HUDEP-2 (cell line): ENCODE measurements around the gene TNFRSF13B.
"Not testable (repeated sequence)": the region's sequence is repeated elsewhere in the genome, so short reads cannot be mapped to it uniquely, and the experiment has no call there.

Experiments
- DNase-seq, 76 experiments: peaks; one replicate each; lab custom pipeline; 2025; ENCODE audit not compliant: unreplicated experiment in 76 of 76; lab: John Stamatoyannopoulos, UW

Gene TNFRSF13B

DNA sequence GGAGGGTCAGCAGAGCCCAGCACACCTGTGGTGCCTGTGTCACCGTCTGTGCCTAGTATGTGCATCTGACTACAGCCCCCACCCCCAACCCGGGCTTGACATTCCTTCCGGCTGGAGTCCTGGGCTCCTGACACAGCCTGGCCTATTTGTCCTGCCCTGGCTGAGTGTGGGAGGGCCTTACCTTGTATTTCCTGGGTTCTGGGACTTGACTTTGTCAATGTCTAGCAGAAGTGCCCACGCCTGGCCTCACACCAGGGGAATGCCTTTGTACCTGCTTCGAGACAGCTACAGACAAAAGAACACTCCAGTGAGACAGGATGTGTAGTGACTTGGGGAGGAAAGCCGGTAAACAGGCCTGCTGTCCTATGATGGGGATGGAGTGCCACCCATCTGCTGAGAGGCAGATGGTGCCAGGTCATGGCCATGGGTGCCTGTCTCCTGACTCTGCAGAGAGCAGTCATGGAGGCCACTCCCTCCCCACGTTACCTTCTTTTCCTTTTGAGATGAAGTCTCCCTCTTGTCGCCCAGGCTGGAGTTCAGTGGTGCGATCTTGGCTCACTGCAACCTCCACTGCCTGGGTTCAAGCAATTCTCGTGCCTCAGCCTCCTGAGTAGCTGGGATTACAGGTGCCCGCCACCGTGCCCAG, 42.8 kb downstream of the TNFRSF13B start:
- DNase-seq, result no peak

DNA sequence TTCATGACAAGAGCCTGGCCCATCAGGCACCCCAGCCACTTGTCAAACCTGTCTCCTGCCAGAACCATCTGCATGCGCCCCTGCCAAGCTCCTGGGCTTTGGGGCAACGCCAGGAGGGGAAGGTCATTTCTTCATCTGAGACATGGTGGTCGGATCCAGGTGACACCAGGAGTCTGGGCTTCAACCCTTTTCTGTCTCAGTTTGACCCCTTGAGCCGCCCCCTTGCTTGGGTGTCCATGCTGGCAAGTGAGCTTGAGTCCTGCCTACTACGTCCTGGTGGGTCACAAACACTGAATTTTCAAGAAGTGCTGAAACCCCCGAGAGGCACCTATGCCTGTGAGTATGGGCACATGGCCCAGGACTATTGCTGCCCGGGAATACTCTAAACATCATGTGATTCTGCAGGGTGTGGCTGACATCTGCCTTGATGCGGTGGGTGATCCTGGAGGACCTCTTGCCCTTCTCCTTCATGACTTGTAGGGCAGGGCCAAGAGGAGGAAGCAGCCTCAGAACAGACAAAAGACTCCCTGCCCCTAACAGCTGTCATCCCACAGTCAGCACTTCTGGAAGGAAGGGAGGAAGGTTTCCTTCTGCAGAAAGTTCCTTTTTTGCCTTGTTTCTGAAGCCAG, 43.4 kb downstream of the TNFRSF13B start:
- no peak for DNase-seq

GRCh38 chr17:16927641-16928321, 44.1 kb downstream of the TNFRSF13B start:
- DNase-seq, result no peak

GRCh38 chr17:16926571-16927451, 45.1 kb downstream of the TNFRSF13B start:
- no peak for DNase-seq

GRCh38 chr17:16926061-16926511, 45.8 kb downstream of the TNFRSF13B start:
- DNase-seq, result no peak

DNA sequence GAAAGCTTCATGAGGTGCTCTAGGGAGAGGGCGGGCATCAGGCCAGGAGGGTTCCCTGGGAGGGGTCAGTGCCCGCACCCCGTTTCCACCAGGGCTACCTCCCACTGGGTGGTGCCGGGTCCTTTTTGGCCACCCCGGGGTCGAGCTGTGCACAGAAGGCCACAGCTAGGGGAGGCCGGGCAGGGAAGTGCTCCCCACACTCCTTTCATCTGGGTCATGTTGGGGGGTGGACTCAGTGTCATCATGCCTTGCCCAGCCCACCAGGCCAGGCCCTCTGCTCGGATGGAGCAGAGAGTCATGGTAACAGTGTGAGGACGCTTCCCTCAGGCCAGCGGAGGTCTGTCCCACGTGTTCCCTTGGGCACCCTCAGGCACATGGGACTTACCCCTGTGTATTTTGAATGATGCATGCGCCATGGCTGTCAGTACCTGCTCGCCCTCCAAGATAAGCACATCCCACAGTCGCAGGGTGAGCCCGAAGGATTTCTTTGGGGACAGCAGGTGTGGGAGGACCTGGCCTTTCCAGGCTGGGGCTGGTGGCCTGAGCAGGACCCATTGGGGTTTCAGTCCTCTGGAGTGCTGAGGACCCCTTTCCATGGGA, 46.4 kb downstream of the TNFRSF13B start:
- no peak for DNase-seq

- DNase-seq, result no peak
Observed at GRCh38 chr17:16924696-16925440, 47.0 kb downstream of the TNFRSF13B start.

- DNase-seq, result no peak
Observed at GRCh38 chr17:16923904-16924695, 47.8 kb downstream of the TNFRSF13B start.

DNA sequence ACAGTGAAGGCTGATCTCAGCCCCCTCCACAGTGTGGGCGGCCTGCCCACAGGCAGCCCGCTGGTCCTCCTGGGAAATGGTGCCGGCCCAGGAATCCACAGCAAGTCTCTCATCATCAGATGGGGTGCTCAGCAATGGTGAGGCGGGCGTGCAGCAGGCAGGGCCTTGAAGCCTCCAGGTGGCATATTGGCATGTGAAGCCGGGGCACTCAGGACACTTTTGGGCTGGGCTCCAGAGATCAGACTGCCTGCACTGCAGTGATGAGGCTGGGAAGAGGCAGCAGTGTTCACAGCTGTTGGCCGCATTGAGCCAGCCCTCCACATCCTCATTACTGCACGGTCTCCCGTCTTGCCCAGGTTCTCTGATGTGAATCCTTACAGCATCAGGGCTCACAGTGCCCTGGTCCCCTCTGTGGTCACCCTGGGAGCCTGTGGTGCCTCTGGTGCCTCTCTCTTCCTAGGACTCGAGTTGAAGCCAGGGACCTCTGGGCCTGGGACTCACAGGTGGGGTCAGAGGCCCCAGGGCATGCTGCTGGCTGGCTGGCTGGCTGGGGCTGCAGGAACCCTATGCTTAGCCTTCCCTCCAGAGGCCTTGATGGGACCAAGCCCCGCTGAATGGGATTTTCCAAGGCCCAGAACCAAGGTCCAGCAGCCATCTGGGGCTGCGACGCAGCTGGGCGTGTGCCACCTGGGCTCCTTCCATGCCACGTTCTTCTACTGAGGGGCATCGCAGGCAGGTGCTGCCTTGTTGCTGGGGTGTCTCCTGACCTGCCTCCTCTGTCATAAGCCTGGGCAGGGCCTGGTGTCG, 48.6 kb downstream of the TNFRSF13B start:
- no peak for DNase-seq

GRCh38 chr17:16922386-16923096, 49.4 kb downstream of the TNFRSF13B start:
- no peak for DNase-seq

DNA sequence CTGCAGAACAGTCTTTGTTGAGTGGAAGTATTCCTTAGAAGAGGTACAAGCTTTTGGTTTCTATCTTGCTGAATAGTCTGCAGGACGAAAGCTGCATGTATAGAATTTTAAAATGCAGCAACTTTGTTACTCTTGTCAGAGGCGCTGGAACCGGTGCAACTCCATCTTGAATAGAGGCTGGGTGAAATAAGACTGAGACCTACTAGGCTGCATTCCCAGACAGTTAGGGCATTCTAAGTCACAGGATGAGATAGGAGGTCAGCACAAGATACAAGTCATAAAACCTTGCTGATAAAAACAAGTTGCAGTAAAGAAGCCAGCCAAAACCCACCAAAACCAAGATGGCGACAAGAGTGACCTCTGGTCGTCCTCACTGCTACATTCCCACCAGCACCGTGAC, 50.5 kb downstream of the TNFRSF13B start:
- not testable (repeated sequence) for DNase-seq

DNA sequence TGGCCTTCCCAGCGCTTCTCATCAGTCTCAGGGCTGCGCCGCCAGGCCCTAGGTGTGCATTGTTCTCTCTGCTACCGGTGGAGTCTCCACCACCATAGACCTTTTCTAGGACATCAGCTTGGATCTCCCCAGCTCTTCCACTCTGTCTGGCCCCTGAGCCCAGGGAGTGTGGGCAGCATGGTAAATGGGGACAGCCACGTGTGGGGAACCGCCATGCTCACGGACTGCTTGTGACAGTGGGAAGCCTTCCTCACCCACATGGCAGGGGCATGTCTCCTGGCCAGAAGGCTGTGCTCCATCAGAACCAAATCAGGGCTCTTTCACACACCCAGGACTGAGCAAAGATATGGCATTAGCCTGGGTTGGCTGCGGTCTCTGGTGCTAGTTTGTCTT, 51.3 kb downstream of the TNFRSF13B start:
- no peak for DNase-seq

- no peak for DNase-seq
Observed at GRCh38 chr17:16919663-16920627, 52.0 kb downstream of the TNFRSF13B start.

DNA sequence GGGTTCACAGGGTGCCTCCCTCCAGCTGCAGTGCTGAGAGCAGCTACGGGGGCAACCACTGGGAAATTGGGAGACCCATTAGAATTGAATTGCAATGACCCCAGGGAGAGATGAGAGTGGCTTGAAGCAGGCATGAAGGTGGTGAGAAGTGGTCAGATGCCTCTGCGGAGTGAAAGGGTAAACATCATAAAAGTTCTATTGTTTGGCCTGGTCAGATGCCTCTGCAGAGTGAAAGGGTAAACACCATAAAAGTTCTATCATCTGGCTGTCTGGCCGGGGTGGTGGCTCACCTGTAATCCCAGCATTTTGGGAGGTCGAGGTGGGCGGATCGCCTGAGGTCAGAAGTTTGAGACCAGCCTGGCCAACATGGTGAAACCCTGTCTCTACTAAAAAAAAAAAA, 53.5 kb downstream of the TNFRSF13B start:
- DNase-seq, result no peak

DNA sequence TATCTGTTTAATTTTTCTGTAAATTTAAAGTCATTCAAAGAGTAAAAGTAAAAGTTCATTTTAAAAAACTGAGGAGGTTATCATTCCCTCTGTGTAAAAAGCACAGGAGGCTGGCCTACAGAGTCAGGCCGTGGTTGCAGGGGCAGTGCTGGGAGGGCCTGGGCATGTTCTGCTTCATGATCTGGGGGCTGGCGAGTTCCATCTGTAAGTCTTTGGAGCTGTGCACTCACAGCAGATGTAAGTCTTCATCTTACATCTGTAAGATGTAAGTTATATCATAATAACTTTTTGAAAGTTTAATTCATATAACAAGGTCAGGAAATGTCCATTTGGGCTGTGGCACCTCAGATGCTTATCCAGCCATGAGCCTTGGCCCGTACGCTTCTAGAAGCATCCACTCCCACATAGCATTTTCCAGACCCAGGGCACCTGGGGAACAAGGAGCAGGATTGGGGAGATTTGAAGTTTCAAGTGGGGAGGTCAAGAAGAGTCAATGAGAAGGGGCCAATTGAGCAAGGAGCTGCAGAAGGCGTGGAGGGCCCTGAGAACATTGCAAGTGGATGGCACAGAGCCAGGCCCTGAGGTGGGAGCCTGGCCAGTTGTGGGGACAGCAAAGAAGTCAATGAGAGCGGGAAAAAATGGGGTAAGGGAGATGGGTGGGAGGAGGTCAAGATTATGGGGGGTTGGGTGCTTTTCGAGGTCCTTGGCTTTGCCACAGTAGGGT, 54.1 kb downstream of the TNFRSF13B start:
- DNase-seq, result no peak

- DNase-seq, result no peak
Observed at GRCh38 chr17:16916557-16916920, 55.4 kb downstream of the TNFRSF13B start.
